GM21515 (cell line): ENCODE results near the gene HELZ2.

Source experiments
- ATAC-seq: cut with Tn5 transposase; IDR thresholded peaks from one replicate; pipeline ENCODE4 v1.9.1; 2021; ENCODE audit not compliant: unreplicated experiment

The HELZ2 gene

DNA sequence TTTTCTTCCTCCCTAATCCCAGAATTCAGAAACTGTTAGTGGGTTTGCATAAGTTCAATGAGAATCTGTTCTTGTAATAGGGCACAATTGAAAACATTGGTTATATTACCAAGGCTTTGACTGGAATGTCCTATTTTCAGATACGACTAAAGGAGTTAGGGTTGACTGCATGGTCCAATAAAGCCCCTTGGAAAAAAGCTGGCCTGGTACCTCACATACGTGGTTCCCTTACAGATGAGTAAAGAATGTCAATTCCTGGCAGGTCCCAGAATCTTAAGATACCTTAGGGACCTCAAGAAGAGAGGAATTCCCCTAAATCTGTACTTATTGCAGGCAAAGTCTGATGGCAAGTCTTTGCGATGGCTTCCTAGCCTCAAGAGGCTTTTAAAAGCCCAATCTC is 48.9 kb downstream of the HELZ2 start:
- ATAC-seq = no peak
